22Rv1 (cell line): Measurements from ENCODE around the gene GABBR2.

Experiments
- ZFX ChIP-seq: fragments of 450-650 bp; IDR thresholded peaks from 2 replicates; pipeline ENCODE4 v1.6.1; 2017; ENCODE audit warnings: antibody characterized with exemption, borderline replicate concordance
- TF ChIP-seq, protein P1 (sequence below): fragments of 450-650 bp; IDR thresholded peaks from 2 replicates; pipeline ENCODE4 v1.5.1; 2017; ENCODE audit warnings: mild to moderate bottlenecking

- TF ChIP-seq, protein P1, sequence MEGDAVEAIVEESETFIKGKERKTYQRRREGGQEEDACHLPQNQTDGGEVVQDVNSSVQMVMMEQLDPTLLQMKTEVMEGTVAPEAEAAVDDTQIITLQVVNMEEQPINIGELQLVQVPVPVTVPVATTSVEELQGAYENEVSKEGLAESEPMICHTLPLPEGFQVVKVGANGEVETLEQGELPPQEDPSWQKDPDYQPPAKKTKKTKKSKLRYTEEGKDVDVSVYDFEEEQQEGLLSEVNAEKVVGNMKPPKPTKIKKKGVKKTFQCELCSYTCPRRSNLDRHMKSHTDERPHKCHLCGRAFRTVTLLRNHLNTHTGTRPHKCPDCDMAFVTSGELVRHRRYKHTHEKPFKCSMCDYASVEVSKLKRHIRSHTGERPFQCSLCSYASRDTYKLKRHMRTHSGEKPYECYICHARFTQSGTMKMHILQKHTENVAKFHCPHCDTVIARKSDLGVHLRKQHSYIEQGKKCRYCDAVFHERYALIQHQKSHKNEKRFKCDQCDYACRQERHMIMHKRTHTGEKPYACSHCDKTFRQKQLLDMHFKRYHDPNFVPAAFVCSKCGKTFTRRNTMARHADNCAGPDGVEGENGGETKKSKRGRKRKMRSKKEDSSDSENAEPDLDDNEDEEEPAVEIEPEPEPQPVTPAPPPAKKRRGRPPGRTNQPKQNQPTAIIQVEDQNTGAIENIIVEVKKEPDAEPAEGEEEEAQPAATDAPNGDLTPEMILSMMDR, result no peak
- TF ChIP-seq ZFX, result no peak
Observed at GRCh38 chr9:98241357-98242300, 467.1 kb downstream of the GABBR2 start.
